ENCODE results near the gene GSK3B. TPM values are rescaled to one million over a fixed set of nuclear protein-coding genes. Genes with fewer than 3 reads are reported as not detected.

The GSK3B gene
- total and polyA plus RNA-seq, 2 donors (not counting 1 experiment from before 2014, with no cell fraction given), result 12.3 to 33.3 TPM

- no peaks in the 10 kb centered on the region for H3K9me3 Mint-ChIP-seq (ENCODE audit: insufficient read depth)
- no peak overlapping the region for H3K4me2 ChIP-seq (replicated peaks; ENCODE audit: low read depth, low read length, poor library complexity, severe bottlenecking)
These were observed 46.0 kb upstream of the GSK3B start for GRCh38 chr3:120140098-120140742.

GRCh38 chr3:120139140-120139539 lies 44.9 kb upstream of the GSK3B start:
- no peaks in the 10 kb centered on the region for H3K27me3 Mint-ChIP-seq
- Histone ChIP-seq H3K79me2 (ENCODE audit: control insufficient read depth, insufficient read depth, low read length) (no peaks in the 10 kb centered on the region), H3K27ac (ENCODE audit: low read length in 2 of 2) (no peak overlapping the region), H3K4me1 (ENCODE audit: control insufficient read depth in 2 of 2, insufficient read depth in 2 of 2, low read length in 2 of 2) (no peaks in the 10 kb centered on the region), H3K4me3 (ENCODE audit: control extremely low read depth in 1 of 5, extremely low read depth in 1 of 5, insufficient read depth in 1 of 5, low read depth in 2 of 5, low read length in 4 of 5) (no peak overlapping the region), H3K9me3 (ENCODE audit: control extremely low read depth in 1 of 3, control insufficient read depth in 2 of 3, insufficient read depth in 1 of 3, low read length in 2 of 3) (peaks cover 0 to 3% (median 0%) of the 10 kb centered on the region in 3 donors), H3K27me3 (replicated peaks in 1 of 4; ENCODE audit: control extremely low read depth in 1 of 4, control insufficient read depth in 3 of 4, insufficient read depth in 4 of 4, low read length in 3 of 4) (no peaks in the 10 kb centered on the region), H3K36me3 (replicated peaks in 1 of 2; ENCODE audit: control extremely low read depth in 1 of 2, control insufficient read depth in 1 of 2, extremely low read depth in 1 of 2, insufficient read depth in 2 of 2, low read length in 1 of 2) (no peaks in the 10 kb centered on the region), H3K9ac (ENCODE audit: low read length) (no peak overlapping the region), H4K20me1 (ENCODE audit: control insufficient read depth, insufficient read depth, low read length, poor library complexity, severe bottlenecking) (no peaks in the 10 kb centered on the region), H3K4me2 (replicated peaks; ENCODE audit: low read depth, low read length, poor library complexity, severe bottlenecking) (no peak overlapping the region), H2AFZ (ENCODE audit: insufficient read depth, low read depth, low read length, poor library complexity, severe bottlenecking) (no peak overlapping the region)
- DNase-seq (no peak), ATAC-seq (ENCODE audit: low read depth) (no peak)
- no peak for TF ChIP-seq EZH2 (IDR thresholded peaks at IDR 0.05; ENCODE audit: borderline replicate concordance, insufficient read depth, low read depth, low read length, poor library complexity, severe bottlenecking)
- TF ChIP-seq, protein P1, sequence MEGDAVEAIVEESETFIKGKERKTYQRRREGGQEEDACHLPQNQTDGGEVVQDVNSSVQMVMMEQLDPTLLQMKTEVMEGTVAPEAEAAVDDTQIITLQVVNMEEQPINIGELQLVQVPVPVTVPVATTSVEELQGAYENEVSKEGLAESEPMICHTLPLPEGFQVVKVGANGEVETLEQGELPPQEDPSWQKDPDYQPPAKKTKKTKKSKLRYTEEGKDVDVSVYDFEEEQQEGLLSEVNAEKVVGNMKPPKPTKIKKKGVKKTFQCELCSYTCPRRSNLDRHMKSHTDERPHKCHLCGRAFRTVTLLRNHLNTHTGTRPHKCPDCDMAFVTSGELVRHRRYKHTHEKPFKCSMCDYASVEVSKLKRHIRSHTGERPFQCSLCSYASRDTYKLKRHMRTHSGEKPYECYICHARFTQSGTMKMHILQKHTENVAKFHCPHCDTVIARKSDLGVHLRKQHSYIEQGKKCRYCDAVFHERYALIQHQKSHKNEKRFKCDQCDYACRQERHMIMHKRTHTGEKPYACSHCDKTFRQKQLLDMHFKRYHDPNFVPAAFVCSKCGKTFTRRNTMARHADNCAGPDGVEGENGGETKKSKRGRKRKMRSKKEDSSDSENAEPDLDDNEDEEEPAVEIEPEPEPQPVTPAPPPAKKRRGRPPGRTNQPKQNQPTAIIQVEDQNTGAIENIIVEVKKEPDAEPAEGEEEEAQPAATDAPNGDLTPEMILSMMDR (IDR thresholded peaks at IDR 0.05), result no peak
- ChIA-PET POLR2A (no interaction called here), CTCF (no interaction called here)
- no peak overlapping the region for H3K27ac Mint-ChIP-seq
- no peaks in the 10 kb centered on the region for H3K4me1 Mint-ChIP-seq
- intact Hi-C loops (cut with micrococcal nuclease), result no loop called here
- 90% methylated on average over 2 of the region's 4 CpGs for WGBS (ENCODE audit: insufficient coverage)
- H3K9me3 Mint-ChIP-seq (ENCODE audit: insufficient read depth), result no peaks in the 10 kb centered on the region
- H3K4me3 Mint-ChIP-seq, result no peak overlapping the region

More at GRCh38 chr3:120140098-120140742, 46.0 kb upstream of the GSK3B start:
- no peak overlapping the region for H3K4me3 ChIP-seq (ENCODE audit: control extremely low read depth in 1 of 5, extremely low read depth in 1 of 5, insufficient read depth in 1 of 5, low read depth in 2 of 5, low read length in 4 of 5)
- H3K79me2 ChIP-seq (ENCODE audit: control insufficient read depth, insufficient read depth, low read length), result no peaks in the 10 kb centered on the region
- CTCF ChIA-PET, result interaction anchor here (1.8 kb wide), 1 partner anchor 248 kb away, joined by 7 read pairs; no protein-coding TSS in a partner anchor
- no peak overlapping the region for H2AFZ ChIP-seq (ENCODE audit: insufficient read depth, low read depth, low read length, poor library complexity, severe bottlenecking)
- no peak overlapping the region for H3K27ac ChIP-seq (ENCODE audit: low read length in 2 of 2)
- no peak for ATAC-seq (ENCODE audit: low read depth)
- H3K36me3 ChIP-seq (replicated peaks in 1 of 2; ENCODE audit: control extremely low read depth in 1 of 2, control insufficient read depth in 1 of 2, extremely low read depth in 1 of 2, insufficient read depth in 2 of 2, low read length in 1 of 2), result no peaks in the 10 kb centered on the region
- H3K9ac ChIP-seq (ENCODE audit: low read length), result no peak overlapping the region
- H3K4me3 Mint-ChIP-seq, result no peak overlapping the region
- WGBS (ENCODE audit: insufficient coverage), result 99% methylated on average over 37 of the region's 52 CpGs
- H3K4me1 Mint-ChIP-seq, result no peaks in the 10 kb centered on the region
- intact Hi-C loops (cut with micrococcal nuclease), result no loop called here
- H4K20me1 ChIP-seq (ENCODE audit: control insufficient read depth, insufficient read depth, low read length, poor library complexity, severe bottlenecking), result no peaks in the 10 kb centered on the region
- peaks cover 0 to 3% (median 0%) of the 10 kb centered on the region in 3 donors for H3K9me3 ChIP-seq (ENCODE audit: control extremely low read depth in 1 of 3, control insufficient read depth in 2 of 3, insufficient read depth in 1 of 3, low read length in 2 of 3)
- no peak for DNase-seq
- TF ChIP-seq, protein P1 (IDR thresholded peaks at IDR 0.05), result no peak
- no peaks in the 10 kb centered on the region for H3K27me3 ChIP-seq (replicated peaks in 1 of 4; ENCODE audit: control extremely low read depth in 1 of 4, control insufficient read depth in 3 of 4, insufficient read depth in 4 of 4, low read length in 3 of 4)
- H3K27ac Mint-ChIP-seq, result no peak overlapping the region
- POLR2A ChIA-PET, result no interaction called here
- H3K4me1 ChIP-seq (ENCODE audit: control insufficient read depth in 2 of 2, insufficient read depth in 2 of 2, low read length in 2 of 2), result no peaks in the 10 kb centered on the region
- no peaks in the 10 kb centered on the region for H3K27me3 Mint-ChIP-seq

Measured in B cell (primary cell).